Activated CD4-positive, alpha-beta T cell treated with anti-CD3 and anti-CD28 coated beads, Interleukin-2, amount 50 U/mL, for 4 hours (primary cell): Measurements from ENCODE around the gene AHSA1.
"Not testable (repeated sequence)": the region's sequence is repeated elsewhere in the genome, so short reads cannot be mapped to it uniquely, and the experiment has no call there.

Experiments
- DNase-seq, 2 experiments: peaks; one replicate each; pipeline ENCODE4 v3.0.0-alpha.2; 2020

AHSA1 gene

GRCh38 chr14:77457522-77458248 is at the start of gene AHSA1, which contains the start of gene VIPAS39:
Gene AHSA1 (plus strand): TSS chr14:77458093. CDS start chr14:77458190, 97 bp downstream.
Gene VIPAS39 (minus strand): TSS chr14:77457601. CDS start chr14:77454102, 3,499 bp downstream.
- DNase-seq = peak; percentile 88 to 91

GRCh38 chr14:77409131-77409533 is 48.8 kb upstream of the AHSA1 start:
- no peak for DNase-seq

DNA sequence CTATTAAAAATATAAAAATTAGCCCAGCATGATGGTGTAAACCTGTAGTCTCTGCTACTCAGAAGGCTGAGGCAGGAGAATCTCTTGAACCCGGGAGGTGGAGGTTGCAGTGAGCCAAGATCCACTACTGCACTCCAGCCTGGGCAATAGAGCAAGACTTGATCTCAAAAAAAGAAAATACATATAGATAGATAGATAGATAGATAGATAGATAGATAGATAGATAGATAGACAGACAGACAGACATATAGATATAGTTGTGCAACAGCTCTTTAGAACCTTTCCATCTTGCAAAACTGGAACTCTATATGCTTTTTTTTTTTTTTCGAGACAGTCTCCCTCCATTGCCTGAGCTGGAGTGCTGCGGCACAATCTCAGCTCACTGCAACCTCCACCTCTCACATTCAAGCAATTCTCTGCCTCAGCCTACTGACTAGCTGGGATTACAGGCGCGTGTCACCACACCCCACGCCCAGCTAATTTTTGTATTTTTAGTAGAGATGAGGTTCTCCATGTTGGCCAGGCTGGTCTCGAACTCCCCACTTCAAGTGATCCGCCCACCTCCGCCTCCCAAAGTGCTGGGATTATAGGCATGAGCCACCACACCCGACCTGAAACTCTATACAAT is 42.4 kb upstream of the AHSA1 start:
- not testable (repeated sequence) for DNase-seq

DNA sequence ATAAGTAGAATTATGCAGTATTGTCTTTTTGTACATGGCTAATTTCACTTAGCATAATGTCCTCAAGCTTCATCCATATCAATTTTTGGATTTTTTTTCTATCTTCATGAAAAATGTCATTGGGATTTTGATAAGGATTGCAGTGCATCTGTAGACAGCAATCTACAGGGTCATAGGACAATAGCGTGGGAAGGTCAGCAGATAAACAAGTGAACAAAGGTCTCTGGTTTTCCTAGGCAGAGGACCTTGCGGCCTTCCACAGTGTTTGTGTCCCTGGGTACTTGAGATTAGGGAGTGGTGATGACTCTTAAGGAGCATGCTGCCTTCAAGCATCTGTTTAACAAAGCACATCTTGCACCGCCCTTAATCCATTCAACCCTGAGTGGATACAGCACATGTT is 41.8 kb upstream of the AHSA1 start:
- DNase-seq = not testable (repeated sequence)

- DNase-seq = no peak
Measured at GRCh38 chr14:77416836-77417235, 41.1 kb upstream of the AHSA1 start.

DNA sequence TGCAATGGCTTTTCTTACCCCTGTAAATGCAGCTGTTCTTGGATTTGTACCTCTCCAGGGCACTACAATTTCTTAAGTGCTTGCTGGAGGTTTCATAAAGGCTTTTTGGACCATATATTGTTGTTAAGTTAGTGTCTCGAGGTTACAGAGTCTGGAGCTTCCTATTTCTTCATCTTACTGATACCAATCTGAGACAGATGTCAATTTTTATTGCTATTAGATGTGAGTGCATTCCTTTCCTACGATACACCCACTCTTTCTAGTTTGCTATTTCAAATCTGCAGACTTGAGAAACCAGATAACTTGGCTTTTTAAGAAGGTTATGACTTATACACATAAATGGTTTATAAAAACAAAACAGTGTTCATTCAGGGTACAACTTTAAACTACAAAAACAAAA is 36.7 kb upstream of the AHSA1 start:
- no peak for DNase-seq

- no peak for DNase-seq
Measured at GRCh38 chr14:77423423-77423822, 34.5 kb upstream of the AHSA1 start, which contains the start of gene NOXRED1. Gene NOXRED1 (minus strand): TSS chr14:77423523. CDS start chr14:77422889, 634 bp downstream.

DNA sequence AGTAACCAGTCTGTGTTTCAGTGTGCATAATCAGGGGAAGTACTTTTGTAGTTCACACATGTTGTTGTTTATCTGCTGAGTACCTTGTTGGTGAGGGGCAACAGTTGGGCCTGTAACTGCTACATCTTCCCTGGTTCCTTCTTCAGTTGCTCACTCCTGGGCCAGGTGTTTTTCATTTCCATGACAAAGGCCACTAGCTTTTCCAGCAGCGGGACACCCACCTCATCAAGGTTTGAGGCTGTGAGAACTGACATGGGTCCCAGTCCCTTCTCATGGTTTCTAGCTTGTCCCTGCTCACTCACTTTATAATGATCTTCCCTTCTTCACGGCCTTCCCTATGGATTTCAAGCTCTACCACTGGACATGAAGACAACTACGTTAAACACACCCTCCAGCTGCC is 33.0 kb upstream of the AHSA1 start:
- DNase-seq = no peak

DNA sequence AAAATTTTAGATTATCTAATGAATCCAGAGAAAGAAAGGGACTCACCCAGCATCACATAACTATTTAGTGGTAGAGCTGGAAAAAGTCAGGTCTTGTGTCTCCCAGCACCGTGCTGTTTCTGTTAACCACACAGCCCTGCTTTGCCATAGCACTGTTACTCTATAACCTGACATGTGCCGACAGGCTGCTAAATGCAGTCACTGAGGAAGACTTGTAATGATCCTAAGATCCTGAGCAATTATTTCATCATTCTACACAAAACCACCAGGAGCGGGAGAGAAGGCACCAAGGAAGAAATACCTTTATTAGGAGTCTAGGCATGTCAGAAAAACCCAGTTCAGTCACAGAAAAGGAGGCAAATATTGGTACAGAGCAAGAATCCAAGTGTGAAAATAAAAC is 31.5 kb upstream of the AHSA1 start:
- DNase-seq = no peak

- DNase-seq = no peak
Measured at GRCh38 chr14:77436042-77436441, 21.9 kb upstream of the AHSA1 start.

GRCh38 chr14:77438596-77438995 is 19.3 kb upstream of the AHSA1 start:
- DNase-seq = no peak

DNA sequence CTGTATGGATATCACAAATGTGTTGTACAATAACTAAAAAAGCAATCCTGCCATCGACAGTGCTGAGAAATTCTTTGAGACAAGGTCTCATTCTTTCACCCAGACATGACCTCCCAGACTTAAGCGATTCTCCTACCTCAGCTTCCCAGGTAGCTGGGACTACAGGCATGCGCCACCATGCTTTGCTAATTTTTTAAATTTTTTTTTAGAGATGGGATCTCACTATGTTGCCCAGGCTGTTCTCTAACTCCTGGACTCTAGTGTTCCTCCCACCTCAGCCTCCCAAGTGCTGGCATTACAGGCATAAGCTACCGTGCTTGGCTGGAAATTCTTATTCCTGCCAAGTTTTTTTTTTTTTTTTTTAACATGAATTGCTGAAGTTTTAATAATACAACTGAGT is 18.0 kb upstream of the AHSA1 start:
- no peak for DNase-seq

GRCh38 chr14:77442196-77442595 is 15.7 kb upstream of the AHSA1 start:
- no peak for DNase-seq

DNA sequence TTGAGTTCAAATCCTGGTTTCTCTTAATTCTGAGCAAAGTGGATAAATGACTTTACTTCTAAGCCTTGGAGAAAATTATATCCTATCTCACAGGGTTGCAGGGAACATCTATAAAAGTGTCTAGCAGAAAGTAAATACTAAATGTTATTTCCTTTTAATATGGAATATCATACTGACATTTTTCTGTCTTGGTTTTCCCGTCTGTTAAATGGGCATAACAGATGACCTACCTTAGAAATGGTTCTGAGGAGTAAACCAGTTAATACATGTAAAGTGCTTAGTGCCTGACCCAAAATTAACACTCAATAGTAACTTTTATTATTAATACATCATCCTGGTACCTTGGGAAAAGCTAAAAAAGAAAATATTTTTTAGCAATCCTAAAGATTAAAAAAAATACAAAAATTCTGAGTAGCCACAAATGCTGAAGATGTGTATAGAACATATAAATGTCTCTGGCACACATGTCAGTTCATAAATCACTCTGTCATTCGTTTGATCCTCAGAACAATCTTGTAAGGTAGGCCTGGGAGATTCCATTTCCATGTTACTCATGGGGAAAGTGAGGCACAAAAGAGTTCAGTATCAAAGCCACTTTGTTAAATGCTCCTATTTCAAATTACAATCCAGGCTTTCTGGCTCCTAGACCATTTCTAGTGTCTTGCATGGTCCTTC is 1.8 kb upstream of the AHSA1 start:
- DNase-seq = no peak

DNA sequence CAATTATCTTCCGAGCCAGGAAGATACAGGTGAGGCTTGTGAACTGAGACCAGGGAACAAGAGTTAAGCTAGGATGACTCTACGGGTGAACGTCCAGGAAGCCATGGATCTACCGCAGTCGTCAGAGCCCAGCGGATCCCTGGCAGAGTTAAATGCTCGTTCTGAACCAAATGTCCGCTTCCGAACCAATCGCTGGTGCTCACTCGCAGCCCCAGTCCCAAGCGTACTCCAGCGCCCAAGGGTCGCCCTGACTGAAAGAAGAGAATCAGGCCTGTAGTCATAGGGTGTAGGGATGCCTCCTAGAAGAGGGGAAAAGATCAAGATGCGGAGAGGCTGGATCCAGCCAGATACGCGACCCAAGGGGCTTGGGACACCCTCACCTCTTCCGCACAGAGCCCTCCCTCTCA is 775 bp upstream of the AHSA1 start:
- no peak for DNase-seq

GRCh38 chr14:77458249-77458950 is 507 bp downstream of the AHSA1 start:
- peak; percentile 8 to 11 for DNase-seq

GRCh38 chr14:77459072-77459723 is 1.3 kb downstream of the AHSA1 start:
- peak; percentile 48 to 55 for DNase-seq

DNA sequence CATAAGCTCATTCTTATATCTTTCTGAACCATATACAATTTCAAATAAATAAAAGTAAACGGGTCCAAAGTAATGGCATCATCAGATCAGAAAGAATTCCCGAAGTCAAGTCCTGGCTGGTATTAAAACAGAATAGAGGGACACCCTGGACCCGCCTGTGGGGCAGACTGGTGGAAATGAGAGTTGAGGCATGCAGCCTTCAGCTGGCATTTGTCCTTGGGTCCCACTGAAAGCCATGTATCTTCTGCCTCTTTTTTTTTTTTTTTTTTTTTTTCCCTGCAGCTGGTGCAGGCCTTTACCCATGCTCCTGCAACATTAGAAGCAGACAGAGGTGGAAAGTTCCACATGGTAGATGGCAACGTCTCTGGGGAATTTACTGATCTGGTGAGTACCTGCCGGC is 9.9 kb downstream of the AHSA1 start:
- no peak for DNase-seq

DNA sequence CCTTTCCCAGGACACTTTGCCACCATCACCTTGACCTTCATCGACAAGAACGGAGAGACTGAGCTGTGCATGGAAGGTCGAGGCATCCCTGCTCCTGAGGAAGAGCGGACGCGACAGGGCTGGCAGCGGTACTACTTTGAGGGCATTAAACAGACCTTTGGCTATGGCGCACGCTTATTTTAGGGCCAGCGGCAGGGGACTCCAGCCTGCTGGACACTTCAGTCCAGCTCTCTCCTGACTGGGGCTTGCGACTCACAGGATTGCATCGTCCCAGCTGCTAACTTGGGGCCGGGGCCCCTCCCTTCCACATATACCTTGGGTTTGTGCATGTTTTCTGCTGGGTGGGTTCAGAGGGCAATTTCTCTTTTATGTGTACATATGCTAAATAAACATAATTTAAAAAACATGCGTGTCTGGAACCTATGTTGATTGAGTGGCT is 11.2 kb downstream of the AHSA1 start:
- DNase-seq = no peak

DNA sequence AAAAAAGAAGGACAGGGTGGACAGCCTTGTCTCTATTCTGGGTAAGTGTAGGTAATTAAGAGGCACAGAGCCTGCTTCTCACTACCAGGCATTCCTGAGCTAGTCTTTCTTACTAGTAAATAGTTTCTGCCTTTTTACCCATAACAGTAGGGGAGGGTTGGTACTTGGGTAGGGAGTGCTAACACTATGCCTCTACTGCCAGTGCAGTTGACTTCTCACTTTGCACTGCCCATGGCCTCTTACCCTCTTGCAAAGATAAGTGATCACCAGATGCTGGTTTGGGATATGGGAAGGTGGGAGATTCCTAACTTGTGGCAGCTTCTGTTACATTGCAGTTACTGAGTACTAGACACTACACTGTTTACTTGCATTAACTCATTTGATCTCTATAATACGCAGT is 11.6 kb downstream of the AHSA1 start:
- DNase-seq = no peak

GRCh38 chr14:77470224-77470870 is 12.5 kb downstream of the AHSA1 start:
- no peak for DNase-seq

DNA sequence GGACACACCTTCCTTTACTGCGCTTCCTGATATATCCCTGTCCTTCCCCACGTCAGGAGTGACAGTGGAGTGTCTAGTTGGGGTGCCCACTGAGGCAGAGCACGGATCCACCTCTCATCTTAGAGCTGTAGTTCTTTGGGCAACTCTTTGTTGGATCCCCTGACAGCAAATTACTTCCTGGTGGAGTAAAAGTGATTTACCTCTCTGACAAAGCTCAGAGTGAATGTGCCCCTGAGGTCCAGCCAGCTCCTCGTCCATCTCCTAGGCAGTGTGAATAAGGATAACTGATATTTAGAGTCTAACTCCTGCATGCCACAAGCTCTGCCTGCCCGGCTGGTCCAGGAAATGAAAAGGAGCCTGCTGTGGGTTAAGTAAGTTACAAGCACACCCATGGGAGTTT is 16.0 kb downstream of the AHSA1 start:
- DNase-seq = no peak
